GM03348 (cell line): Measurements from ENCODE around the gene WWOX.

ENCODE experiments used
- DNase-seq: peaks from one replicate; pipeline ENCODE4 v3.0.0; 2012; ENCODE audit warnings: low spot score

Gene WWOX

DNA sequence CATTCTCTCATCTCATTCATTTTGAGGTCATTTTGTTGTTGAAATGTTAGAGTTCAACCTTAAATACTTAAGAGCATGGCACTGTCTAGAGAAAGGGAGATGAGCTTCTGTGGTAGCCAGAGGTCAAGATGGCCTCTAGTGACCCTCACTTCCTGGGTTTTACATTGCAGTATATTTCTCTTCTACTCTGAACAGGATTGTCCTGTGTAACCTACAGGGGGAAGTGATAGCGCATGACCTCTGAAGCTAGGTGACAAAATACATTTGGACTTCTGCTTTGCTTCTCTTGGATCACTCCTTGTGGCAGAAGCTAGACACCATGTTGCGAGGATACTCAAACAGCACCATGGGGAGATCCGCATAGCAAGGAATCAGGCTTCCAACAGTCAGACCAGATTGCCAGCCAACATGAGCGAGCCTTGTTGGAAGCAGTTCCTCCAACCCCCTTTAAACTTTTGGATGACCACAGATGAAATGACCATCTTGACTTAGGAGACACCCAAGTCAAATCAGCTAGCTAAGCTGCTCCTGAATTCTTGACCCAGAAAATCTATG lies 752.7 kb downstream of the WWOX start:
- DNase-seq = no peak

GRCh38 chr16:78862022-78862421 lies 762.6 kb downstream of the WWOX start:
- DNase-seq = no peak

DNA sequence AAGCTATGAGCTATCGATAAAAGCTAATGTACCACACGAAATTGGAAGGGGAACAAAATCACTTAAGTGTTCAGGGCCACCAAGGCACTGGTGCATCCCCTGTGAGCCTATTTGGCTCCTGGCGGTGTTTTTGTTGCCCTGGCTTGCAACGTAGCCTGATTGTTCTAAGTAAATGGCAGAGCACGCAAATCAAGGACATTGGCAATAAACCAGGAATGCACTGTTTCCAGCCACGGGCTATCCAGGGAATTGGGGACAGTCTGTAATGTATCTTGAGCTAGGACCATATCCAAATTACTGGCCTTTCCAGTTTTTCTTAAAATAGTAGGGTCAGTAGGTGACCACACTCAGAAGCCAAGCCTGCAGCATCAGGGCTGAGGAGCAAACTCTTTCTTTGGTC lies 767.1 kb downstream of the WWOX start:
- no peak for DNase-seq

- no peak for DNase-seq
Measured at GRCh38 chr16:78869492-78869891, 770.0 kb downstream of the WWOX start.

- DNase-seq = no peak
Measured at GRCh38 chr16:78871241-78871640, 771.8 kb downstream of the WWOX start.

- no peak for DNase-seq
Measured at GRCh38 chr16:78876671-78877070, 777.2 kb downstream of the WWOX start.

DNA sequence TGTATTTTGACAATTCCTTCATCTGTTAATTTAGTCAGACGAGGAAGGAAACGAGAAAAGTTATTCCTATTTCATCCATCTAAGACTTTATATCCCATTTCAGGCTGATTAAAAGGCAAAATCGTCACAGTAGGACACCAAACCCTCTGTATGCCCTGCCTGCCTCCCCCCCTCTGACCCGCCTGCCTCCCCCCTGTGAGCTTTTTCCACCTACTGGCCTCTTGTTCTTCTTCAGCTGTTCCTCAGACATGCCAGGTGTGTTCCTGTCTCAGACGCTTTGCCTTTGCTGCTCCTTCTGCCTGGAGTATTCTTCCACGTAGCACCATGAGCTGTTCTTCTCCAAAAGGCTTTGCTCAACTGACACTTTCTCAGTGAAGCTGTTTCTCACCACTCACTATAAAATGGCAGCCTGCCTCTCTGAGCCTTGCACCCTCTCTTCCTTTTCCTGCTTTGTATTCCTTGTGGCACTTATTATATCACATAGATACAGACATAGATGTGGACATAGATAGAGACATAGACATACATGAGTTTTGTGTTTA lies 777.7 kb downstream of the WWOX start:
- no peak for DNase-seq

GRCh38 chr16:78878570-78878969 lies 779.1 kb downstream of the WWOX start:
- no peak for DNase-seq

DNA sequence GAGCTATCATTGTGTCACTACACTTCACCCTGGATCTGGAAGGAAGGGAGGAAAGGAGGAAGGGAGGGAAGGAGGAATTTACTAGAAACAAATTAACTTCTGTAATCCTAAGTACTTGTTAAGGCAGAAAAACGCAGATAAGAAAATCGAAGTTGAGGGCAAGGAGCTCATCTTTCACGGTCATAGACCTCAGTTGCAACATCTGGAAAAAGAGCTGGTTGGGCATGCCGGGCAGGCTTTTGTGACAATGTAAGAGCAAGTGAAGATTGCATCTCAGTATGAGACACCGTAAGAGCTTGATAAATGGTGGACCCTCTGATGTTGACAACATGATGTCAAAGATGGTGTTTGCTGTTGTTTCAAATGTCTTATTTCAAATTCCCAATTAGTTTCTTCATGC lies 779.6 kb downstream of the WWOX start:
- DNase-seq = no peak

- DNase-seq = no peak
Measured at GRCh38 chr16:78882150-78882549, 782.7 kb downstream of the WWOX start.

- no peak for DNase-seq
Measured at GRCh38 chr16:78882751-78883150, 783.3 kb downstream of the WWOX start.

DNA sequence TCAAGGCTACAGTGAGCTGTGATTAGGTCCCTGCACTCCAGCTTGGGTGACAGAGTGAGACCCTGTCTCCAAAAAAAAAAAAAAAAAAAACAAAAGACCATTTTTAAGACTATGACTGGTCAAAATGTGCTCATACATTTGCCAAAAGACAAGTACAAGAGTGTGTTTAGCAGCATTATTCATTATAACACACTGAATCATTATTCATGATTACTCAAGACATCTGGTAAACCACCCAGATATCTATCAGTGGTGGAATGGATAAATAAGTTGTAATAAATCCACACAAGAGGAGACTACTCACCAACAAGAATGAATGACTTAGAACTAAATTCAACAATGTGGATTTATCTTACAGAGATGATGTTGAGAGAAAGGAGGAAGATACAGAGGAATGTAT lies 784.8 kb downstream of the WWOX start:
- no peak for DNase-seq

DNA sequence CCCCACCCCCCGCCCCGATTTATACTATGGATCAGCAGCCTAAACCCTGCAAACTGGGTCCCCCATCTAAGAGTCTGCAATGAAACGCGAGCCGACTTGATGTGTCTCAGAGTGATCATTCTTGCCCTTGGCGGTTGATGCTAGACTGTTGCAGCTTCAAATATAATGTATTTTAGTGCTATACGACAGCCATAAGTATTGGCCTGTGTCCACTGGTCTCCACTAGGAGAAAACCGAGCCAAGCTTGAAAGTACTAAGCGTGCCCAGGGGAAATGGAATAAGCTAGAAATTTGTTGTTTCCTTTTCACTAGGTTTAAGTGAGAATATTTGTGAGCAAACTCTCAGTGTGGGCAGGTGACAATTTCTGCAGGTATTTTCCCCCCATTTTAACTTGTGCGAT lies 789.9 kb downstream of the WWOX start:
- DNase-seq = no peak

DNA sequence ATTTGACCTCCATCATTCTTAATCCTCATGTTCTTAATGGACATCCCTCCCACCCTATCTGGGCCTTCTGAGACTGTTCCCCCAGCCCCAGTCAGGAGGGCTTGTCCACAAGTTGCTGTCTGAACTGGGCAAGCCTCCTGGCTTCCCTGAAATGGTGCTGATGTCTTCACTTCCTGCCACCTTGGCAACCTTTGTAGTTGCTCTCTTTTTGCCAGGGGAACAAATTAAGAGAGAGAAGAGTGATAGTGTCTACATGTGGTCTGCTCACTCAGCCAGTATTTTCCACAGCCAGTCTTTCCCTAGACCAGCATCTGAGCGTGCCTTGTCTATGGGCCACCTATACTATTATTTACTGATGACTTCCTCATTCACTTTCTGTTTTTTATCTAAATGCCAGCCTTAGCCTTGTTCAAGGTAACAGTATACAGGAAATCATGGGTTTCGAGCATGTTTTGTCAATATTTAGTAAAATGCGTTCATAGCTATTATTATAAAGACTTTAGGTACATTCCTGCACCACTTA lies 791.0 kb downstream of the WWOX start:
- no peak for DNase-seq

DNA sequence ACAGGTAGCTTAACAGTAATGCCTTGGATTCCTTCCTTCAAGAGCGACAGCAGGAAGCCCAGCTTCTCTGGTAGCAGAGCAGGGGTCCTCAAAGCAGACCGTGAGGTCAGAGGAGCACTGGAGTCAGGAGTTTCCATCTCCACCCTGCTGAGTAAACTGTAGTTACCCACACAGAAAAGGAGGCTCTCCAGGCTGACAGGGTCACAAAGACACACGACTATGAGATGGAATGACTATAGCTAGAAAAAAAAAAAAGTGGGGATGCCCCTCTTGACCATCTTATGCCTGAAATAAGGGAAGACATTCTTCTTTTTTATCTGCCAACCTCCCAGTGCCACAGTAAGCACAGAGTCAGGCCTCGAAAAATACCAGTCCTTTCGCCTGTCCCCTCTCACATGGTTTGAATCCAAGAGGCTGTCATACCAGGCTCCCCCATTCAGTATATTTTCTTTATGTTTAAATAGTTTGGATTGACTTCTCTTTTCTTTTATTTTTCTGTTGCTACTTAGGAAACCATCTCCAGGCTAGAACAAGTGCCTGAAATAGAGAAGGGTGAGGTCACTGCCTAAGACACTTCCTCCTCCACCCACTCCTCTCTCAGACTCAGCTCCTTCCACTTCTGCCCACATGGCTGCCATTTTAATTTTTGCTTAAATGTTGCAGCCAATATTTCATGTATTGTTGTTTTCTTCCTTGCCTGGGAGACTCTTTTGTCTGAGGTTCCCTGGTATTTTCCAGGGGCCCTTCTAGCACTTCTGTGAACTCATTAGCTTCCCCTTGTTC lies 793.7 kb downstream of the WWOX start:
- no peak for DNase-seq

DNA sequence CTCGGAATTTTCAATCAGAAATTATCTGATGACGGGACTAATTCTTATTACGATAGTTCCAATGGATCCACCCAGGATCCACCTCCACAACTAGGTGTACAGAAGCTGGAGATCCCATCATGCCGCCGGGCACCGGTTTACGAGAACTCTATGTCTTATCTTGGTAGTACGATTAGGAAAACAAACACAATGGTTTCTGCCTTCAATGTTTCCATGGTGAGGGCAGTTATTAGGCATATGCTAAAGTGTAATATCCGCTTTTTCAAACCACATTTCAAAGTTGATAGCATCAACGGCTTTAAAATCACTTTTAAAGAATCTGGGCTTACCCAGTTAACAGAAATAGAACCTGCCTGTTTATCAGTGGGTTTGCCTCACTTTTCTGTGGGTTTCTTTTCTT lies 795.4 kb downstream of the WWOX start:
- DNase-seq = no peak

- DNase-seq = no peak
Measured at GRCh38 chr16:78895681-78896080, 796.2 kb downstream of the WWOX start.

- no peak for DNase-seq
Measured at GRCh38 chr16:78896280-78896679, 796.8 kb downstream of the WWOX start.

- no peak for DNase-seq
Measured at GRCh38 chr16:78897299-78897698, 797.8 kb downstream of the WWOX start.

GRCh38 chr16:78900044-78900811 lies 800.8 kb downstream of the WWOX start:
- no peak for DNase-seq

- DNase-seq = no peak
Measured at GRCh38 chr16:78900966-78901365, 801.5 kb downstream of the WWOX start.

DNA sequence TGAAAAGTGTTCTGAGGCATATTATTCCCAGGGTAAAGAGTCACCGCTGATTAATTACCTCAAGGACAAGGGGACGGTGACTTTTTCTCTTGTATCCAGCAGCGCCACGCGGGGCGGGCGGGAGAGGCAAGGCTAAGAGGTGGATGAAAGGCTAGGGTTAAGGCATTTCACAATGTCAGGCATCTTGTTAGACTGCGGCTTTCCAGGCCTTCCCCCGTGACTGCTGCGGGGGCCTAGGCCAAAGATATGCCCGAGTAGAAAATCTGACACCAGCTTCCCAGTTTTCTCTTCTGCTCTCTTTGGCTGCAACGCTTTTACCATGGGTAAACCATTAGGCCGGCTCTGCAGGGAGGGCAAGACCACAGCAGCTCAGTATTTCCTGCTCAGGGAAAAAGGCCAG lies 802.9 kb downstream of the WWOX start:
- no peak for DNase-seq

DNA sequence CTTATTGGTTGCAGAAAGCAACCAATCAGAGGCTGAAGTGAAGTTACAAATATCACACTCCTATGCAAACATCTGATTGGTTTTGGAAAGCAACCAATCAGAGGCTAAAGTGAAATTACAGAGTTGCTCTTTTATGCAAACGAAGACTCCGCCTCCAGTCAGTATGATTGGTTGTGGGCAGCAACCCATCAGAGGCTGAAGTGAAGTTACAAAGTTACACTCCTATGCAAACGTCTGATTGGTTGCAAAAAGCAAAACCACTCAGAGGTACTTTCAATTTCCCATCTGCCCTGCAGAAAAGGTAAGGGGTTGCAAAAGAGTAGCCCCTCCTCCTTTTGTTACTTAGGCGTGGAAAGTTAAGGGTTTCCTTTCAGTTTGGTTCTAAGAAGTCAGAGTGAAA lies 803.8 kb downstream of the WWOX start:
- no peak for DNase-seq
